Stomach (tissue), 9 donors: ENCODE results near the gene SLC24A3. TPM values are rescaled to one million over a fixed set of nuclear protein-coding genes. Genes with fewer than 3 reads are reported as not detected.

Experiments
- DNase-seq, 2 donors: peaks; one replicate each; pipeline versions ENCODE4 v3.0.0 to v3.0.0-alpha.2; 2013 to 2019
- H3K27ac ChIP-seq, 5 donors: fragments of 200-600 bp in 4 of 5; sonication (generic) in 4 of 5; one replicate each; pipeline ENCODE4 v1.5.1; 2013 to 2019; ENCODE audit warnings: mild to moderate bottlenecking in 1 of 5, moderate library complexity in 1 of 5
- H3K27me3 ChIP-seq, 3 donors: fragments of 200-600 bp; sonication (generic); one replicate each; pipeline ENCODE4 v1.5.1; 2017 to 2019; ENCODE audit warnings: mixed run types in 1 of 3
- H3K36me3 ChIP-seq, 4 donors: fragments of 200-600 bp; sonication (generic); 1 replicate in 3 of 4; 2 replicates in 1 of 4; pipeline ENCODE4 v1.5.1; 2016 to 2019
- H3K4me1 ChIP-seq, 4 donors: fragments of 200-600 bp; sonication (generic); one replicate each; pipeline ENCODE4 v1.5.1; 2016 to 2019
- H3K4me3 ChIP-seq, 4 donors: fragments of 200-600 bp; sonication (generic) in 3 of 4; one replicate each; pipeline ENCODE4 v1.5.1; 2016 to 2019; ENCODE audit warnings: mild to moderate bottlenecking in 1 of 4
- H3K9me3 ChIP-seq, 4 donors: fragments of 200-600 bp; sonication (generic); one replicate each; pipeline ENCODE4 v1.5.1; 2016 to 2019
- CTCF ChIP-seq, 7 experiments: fragments of 450-650 bp in 4 of 7; fragments of 200-600 bp in 3 of 7; sonication (generic) in 3 of 7; IDR thresholded peaks; one replicate each; pipeline ENCODE4 v1.5.1; 2016 to 2019; ENCODE audit warnings: antibody characterized with exemption in 7 of 7, control low read depth in 2 of 7, mild to moderate bottlenecking in 1 of 7
- EP300 ChIP-seq: sonication (generic); formaldehyde crosslinking; IDR thresholded peaks from one replicate; pipeline ENCODE4 v1.6.1; 2017; ENCODE audit warnings: antibody characterized with exemption
- POLR2A ChIP-seq, 4 donors: fragments of 450-650 bp; IDR thresholded peaks; one replicate each; pipeline ENCODE4 v1.6.1; 2016; ENCODE audit warnings: antibody characterized with exemption in 4 of 4, control low read depth in 2 of 4, mild to moderate bottlenecking in 1 of 4, moderate library complexity in 1 of 4
- POLR2AphosphoS5 ChIP-seq, 3 donors: sonication (generic); formaldehyde crosslinking; IDR thresholded peaks; one replicate each; pipeline ENCODE4 v1.6.1; 2016; ENCODE audit warnings: antibody characterized with exemption in 3 of 3
- WGBS, 5 donors: extraction: QIAGEN DNeasy Blood & Tissue Kit in 3 of 5; methylation state at CpG; one replicate each; pipeline versions ENCODE4 v1.1.5 to v1.1.7; 2013 to 2018; 5-methylcytosine and 5-hydroxymethylcytosine counted together
- intact Hi-C: fragments of 100-400 bp; cut with DNase I; formaldehyde crosslinking; loops from one replicate; pipeline ENCODE4 v1.15.1; 2023; ENCODE audit warnings: low total_unique reads
- polyA plus RNA-seq, 3 donors: library from polyadenylated mRNA; stranded (reverse); fragments of 200-250 nt; gene quantifications; one replicate each; pipeline ENCODE4 v1.2.3, GENCODE V29; 2013
- total RNA-seq, 5 donors: library from RNA; depleted of rRNA; stranded (reverse); fragments of >200 nt; gene quantifications; one replicate each; pipeline versions ENCODE4 v1.1.0 to v1.2.3, GENCODE V29; 2014 to 2016
- donor health status: healthy with polysubstance abuse.
- donor health status: Bipolar disorder and iron deficiency.
- donor health status: healthy.

SLC24A3 gene
- total and polyA plus RNA-seq, 8 donors = 1.8 to 9.0 (median 4.5) TPM

- WGBS, 5 donors = 87 to 92% (median 89%) methylated on average over 4 of the region's 4 CpGs
- Histone ChIP-seq H3K36me3 (no peaks in the 10 kb centered on the region), H3K27ac (no peak overlapping the region), H3K4me3 (no peak overlapping the region), H3K27me3 (no peaks in the 10 kb centered on the region), H3K4me1 (no peaks in the 10 kb centered on the region), H3K9me3 (no peaks in the 10 kb centered on the region)
- no peak for DNase-seq
- intact Hi-C loops = no loop called here
- no peak for TF ChIP-seq POLR2A (IDR thresholded peaks at IDR 0.05)
- no peak for TF ChIP-seq EP300
- TF ChIP-seq POLR2AphosphoS5 (IDR thresholded peaks at IDR 0.05) = no peak
- no peak for TF ChIP-seq CTCF (IDR thresholded peaks at IDR 0.05)
These were observed 251.2 kb downstream of the SLC24A3 start for GRCh38 chr20:19463597-19463996.

GRCh38 chr20:19465536-19465935 lies 253.1 kb downstream of the SLC24A3 start:
- intact Hi-C loops = no loop called here
- 50 to 85% (median 71%) methylated on average over 2 of the region's 2 CpGs for WGBS, 5 donors
- TF ChIP-seq CTCF (IDR thresholded peaks at IDR 0.05) = no peak

GRCh38 chr20:19466206-19466928 lies 253.9 kb downstream of the SLC24A3 start:
- no peaks in the 10 kb centered on the region for H3K27me3 ChIP-seq
- TF ChIP-seq POLR2A (IDR thresholded peaks at IDR 0.05) = no peak
- no peak for TF ChIP-seq POLR2AphosphoS5 (IDR thresholded peaks at IDR 0.05)
- TF ChIP-seq CTCF (IDR thresholded peaks at IDR 0.05) = no peak
- TF ChIP-seq EP300 = no peak
- H3K9me3 ChIP-seq = no peaks in the 10 kb centered on the region
- no peaks in the 10 kb centered on the region for H3K36me3 ChIP-seq
- H3K27ac ChIP-seq = no peak overlapping the region
- intact Hi-C loops = no loop called here
- H3K4me3 ChIP-seq = no peak overlapping the region
- H3K4me1 ChIP-seq = no peaks in the 10 kb centered on the region
- WGBS, 5 donors = 86 to 94% (median 91%) methylated on average over 10 of the region's 10 CpGs
- no peak for DNase-seq

More at GRCh38 chr20:19465536-19465935, 253.1 kb downstream of the SLC24A3 start:
- Histone ChIP-seq H3K4me3 (no peak overlapping the region), H3K4me1 (no peaks in the 10 kb centered on the region), H3K27ac (no peak overlapping the region), H3K9me3 (no peaks in the 10 kb centered on the region), H3K27me3 (no peaks in the 10 kb centered on the region), H3K36me3 (no peaks in the 10 kb centered on the region)
- DNase-seq = no peak

GRCh38 chr20:19473216-19473921 lies 260.9 kb downstream of the SLC24A3 start:
- WGBS, 5 donors = 85 to 89% (median 86%) methylated on average over 8 of the region's 8 CpGs
- Histone ChIP-seq H3K36me3 (no peaks in the 10 kb centered on the region), H3K4me1 (no peaks in the 10 kb centered on the region), H3K27ac (no peak overlapping the region), H3K27me3 (no peaks in the 10 kb centered on the region), H3K4me3 (no peak overlapping the region), H3K9me3 (no peaks in the 10 kb centered on the region)
- TF ChIP-seq EP300 (no peak), CTCF (IDR thresholded peaks at IDR 0.05) (no peak), POLR2A (IDR thresholded peaks at IDR 0.05) (no peak), POLR2AphosphoS5 (IDR thresholded peaks at IDR 0.05) (no peak)
- intact Hi-C loops = no loop called here
- DNase-seq = no peak
